ENCODE results near the gene EMC7. TPM values are rescaled to one million over a fixed set of nuclear protein-coding genes. Genes with fewer than 3 reads are reported as not detected.

The EMC7 gene
- total RNA-seq, 3 donors from 2014 or later = 35.0 to 47.5 (median 44.6) TPM

DNA sequence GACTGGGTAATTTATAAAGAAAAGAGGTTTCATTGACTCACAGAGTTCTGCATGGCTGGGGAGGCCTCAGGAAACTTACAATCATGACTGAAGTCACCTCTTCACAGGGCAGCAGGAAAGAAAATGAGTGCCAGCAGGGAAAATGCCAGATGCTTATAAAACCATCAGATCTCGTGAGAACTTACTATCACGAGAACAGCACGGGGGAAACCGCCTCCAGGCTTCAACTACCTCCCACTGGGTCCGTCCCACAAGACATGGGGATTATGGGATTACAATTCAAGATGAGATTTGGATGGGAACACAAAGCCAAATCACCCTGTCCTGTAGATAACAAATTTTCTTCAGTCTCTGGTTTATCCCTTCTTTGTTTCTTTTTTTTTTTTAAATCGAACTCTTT, 31.7 kb downstream of the EMC7 start:
- intact Hi-C loops (cut with DNase I; ENCODE audit: low total_unique reads) = no loop called here
- H3K9me3 ChIP-seq = no peaks in the 10 kb centered on the region

DNA sequence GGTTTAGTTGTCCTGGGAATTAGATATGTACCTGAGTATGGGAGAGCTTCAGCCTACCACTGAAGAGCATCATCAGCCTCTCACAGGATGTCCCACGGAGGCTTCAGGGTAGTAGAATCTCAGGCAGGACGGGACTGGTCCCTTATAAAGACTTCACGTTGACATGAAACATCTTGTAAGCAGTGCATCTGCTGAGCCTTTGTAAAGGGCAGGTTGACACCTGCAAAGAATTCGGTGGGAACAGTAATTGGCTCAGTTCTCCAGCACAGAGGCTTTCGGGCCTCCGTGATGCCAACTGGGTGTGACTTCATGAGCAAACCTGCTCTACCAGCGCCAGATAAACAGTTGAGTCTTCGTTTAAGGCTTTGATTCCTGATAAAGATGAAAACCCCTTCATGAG, 35.7 kb downstream of the EMC7 start:
- H3K4me3 ChIP-seq = no peak overlapping the region
- intact Hi-C loops (cut with DNase I; ENCODE audit: low total_unique reads) = no loop called here

More for the DNA sequence above, 31.7 kb downstream of the EMC7 start:
- no peaks in the 10 kb centered on the region for H3K27me3 ChIP-seq
- H3K27ac ChIP-seq = no peak overlapping the region
- no peak overlapping the region for H3K4me3 ChIP-seq
- H3K36me3 ChIP-seq = no peaks in the 10 kb centered on the region
- no peak for DNase-seq (ENCODE audit: low spot score in 2 of 2)
- TF ChIP-seq, protein P1, sequence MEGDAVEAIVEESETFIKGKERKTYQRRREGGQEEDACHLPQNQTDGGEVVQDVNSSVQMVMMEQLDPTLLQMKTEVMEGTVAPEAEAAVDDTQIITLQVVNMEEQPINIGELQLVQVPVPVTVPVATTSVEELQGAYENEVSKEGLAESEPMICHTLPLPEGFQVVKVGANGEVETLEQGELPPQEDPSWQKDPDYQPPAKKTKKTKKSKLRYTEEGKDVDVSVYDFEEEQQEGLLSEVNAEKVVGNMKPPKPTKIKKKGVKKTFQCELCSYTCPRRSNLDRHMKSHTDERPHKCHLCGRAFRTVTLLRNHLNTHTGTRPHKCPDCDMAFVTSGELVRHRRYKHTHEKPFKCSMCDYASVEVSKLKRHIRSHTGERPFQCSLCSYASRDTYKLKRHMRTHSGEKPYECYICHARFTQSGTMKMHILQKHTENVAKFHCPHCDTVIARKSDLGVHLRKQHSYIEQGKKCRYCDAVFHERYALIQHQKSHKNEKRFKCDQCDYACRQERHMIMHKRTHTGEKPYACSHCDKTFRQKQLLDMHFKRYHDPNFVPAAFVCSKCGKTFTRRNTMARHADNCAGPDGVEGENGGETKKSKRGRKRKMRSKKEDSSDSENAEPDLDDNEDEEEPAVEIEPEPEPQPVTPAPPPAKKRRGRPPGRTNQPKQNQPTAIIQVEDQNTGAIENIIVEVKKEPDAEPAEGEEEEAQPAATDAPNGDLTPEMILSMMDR (IDR thresholded peaks at IDR 0.05) = no peak
- TF ChIP-seq POLR2AphosphoS5 (IDR thresholded peaks at IDR 0.05) (no peak), POLR2A (IDR thresholded peaks at IDR 0.05) (no peak)
- H3K4me1 ChIP-seq = no peaks in the 10 kb centered on the region

DNA sequence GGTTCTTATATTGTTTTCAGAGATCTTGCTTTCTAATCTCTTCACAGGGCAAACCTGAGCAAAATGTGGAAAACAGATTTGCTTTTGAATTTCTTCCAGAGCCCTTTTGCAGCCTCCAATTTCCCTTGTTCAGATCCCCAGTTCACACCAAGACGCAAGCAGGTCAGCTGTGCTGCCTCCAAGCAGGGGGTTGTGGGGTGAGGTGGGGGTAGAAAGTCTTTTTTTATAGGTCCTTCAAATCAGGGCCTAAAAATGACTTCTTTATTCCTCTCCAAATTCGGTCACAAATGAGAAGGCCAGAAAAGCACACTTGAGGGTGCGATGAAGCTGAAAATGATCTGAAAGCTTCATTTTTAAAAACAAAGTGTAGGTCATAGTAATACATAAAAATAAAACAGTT, 36.4 kb downstream of the EMC7 start:
- Histone ChIP-seq H3K36me3 (no peaks in the 10 kb centered on the region), H3K4me1 (no peaks in the 10 kb centered on the region), H3K27me3 (no peaks in the 10 kb centered on the region), H3K4me3 (no peak overlapping the region), H3K27ac (peak overlapping the region in 1 of 2 donors; percentile 64), H3K9me3 (no peaks in the 10 kb centered on the region)
- no peak for TF ChIP-seq POLR2A (IDR thresholded peaks at IDR 0.05)
- TF ChIP-seq, protein P1 (IDR thresholded peaks at IDR 0.05) = no peak
- TF ChIP-seq POLR2AphosphoS5 (IDR thresholded peaks at IDR 0.05) = no peak
- intact Hi-C loops (cut with DNase I; ENCODE audit: low total_unique reads) = no loop called here
- no peak for DNase-seq (ENCODE audit: low spot score in 2 of 2)

More for the DNA sequence above, 35.7 kb downstream of the EMC7 start:
- no peak for TF ChIP-seq POLR2A (IDR thresholded peaks at IDR 0.05)
- TF ChIP-seq POLR2AphosphoS5 (IDR thresholded peaks at IDR 0.05) = peak in 1 of 3 donors; percentile 18
- Histone ChIP-seq H3K4me1 (no peaks in the 10 kb centered on the region), H3K27me3 (no peaks in the 10 kb centered on the region), H3K9me3 (no peaks in the 10 kb centered on the region), H3K36me3 (no peaks in the 10 kb centered on the region), H3K27ac (peak overlapping the region; percentile 63 to 64)
- DNase-seq (ENCODE audit: low spot score in 2 of 2) = peak in 1 of 2 donors; percentile 78

DNA sequence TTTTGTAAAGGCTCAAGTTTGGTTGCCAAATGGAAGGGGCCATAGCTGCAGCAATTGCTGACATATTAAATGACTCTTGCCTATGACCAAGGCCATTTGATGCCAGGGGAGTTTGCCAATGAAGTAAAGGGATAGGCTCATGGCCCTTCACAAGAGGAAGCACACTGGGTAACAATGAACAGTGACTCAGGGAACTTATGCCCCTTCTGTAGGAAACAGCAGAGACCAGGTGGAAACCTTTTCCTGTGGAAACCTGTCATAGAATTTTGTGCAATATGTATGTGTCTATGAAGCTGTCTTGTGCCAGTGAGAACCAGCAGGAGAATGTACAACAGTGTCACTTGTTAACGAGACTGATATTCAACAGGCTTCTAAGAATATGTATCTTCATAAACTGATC, 37.2 kb downstream of the EMC7 start:
- Histone ChIP-seq H3K36me3 (no peaks in the 10 kb centered on the region), H3K4me1 (no peaks in the 10 kb centered on the region), H3K9me3 (no peaks in the 10 kb centered on the region), H3K4me3 (no peak overlapping the region), H3K27ac (no peak overlapping the region), H3K27me3 (no peaks in the 10 kb centered on the region)
- TF ChIP-seq POLR2A (IDR thresholded peaks at IDR 0.05) (no peak), POLR2AphosphoS5 (IDR thresholded peaks at IDR 0.05) (no peak)
- TF ChIP-seq, protein P1 (IDR thresholded peaks at IDR 0.05) = no peak
- DNase-seq (ENCODE audit: low spot score in 2 of 2) = no peak
- intact Hi-C loops (cut with DNase I; ENCODE audit: low total_unique reads) = no loop called here

DNA sequence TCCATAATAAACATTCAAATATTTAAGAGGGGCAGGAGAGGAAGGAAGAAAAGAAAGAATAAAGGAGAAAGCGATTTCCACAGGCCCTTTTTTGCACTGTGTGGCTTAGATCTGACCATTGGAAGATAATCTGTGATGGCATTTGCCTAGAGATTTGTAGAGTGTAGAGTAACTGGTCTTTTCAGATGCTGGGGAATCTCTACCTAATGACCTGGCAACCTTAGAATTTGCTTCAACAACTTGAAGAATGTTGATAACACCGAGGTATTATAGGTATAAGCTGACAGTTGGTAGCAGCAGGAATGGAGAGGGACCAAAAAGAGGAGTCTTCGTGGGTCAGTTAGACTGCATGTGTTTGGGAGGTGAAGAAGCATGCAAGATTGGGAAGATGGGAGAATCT, 41.7 kb downstream of the EMC7 start:
- Histone ChIP-seq H3K27me3 (no peaks in the 10 kb centered on the region), H3K36me3 (no peaks in the 10 kb centered on the region), H3K4me1 (no peaks in the 10 kb centered on the region), H3K27ac (no peak overlapping the region), H3K4me3 (no peak overlapping the region), H3K9me3 (no peaks in the 10 kb centered on the region)
- TF ChIP-seq, protein P1 (IDR thresholded peaks at IDR 0.05) = no peak
- TF ChIP-seq POLR2AphosphoS5 (IDR thresholded peaks at IDR 0.05) = no peak
- no peak for TF ChIP-seq POLR2A (IDR thresholded peaks at IDR 0.05)
- intact Hi-C loops (cut with DNase I; ENCODE audit: low total_unique reads) = no loop called here
- no peak for DNase-seq (ENCODE audit: low spot score in 2 of 2)

DNA sequence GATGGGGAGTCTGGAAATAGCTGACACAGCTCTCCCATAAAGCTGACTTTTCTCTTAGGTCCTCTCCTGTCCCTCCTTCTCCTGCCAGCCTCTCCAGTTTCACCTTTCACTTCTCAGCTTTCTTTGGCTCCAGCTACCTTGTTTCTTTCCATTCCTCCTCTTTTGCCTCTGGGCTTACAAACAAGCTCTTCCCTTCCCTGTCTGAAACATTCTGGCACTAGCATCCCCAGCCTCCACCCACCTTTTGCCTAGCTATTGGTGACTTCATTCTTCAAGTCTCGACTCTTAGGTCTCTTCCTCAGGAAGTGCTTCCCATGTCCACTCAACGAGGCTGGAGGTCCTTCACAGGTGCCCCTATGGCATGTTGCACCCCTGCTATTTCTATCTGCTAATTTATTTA, 42.2 kb downstream of the EMC7 start:
- TF ChIP-seq POLR2A (IDR thresholded peaks at IDR 0.05) (no peak), POLR2AphosphoS5 (IDR thresholded peaks at IDR 0.05) (no peak)
- TF ChIP-seq, protein P1 (IDR thresholded peaks at IDR 0.05) = no peak
- Histone ChIP-seq H3K9me3 (no peaks in the 10 kb centered on the region), H3K4me1 (no peaks in the 10 kb centered on the region), H3K27ac (no peak overlapping the region), H3K36me3 (no peaks in the 10 kb centered on the region), H3K4me3 (no peak overlapping the region), H3K27me3 (no peaks in the 10 kb centered on the region)
- intact Hi-C loops (cut with DNase I; ENCODE audit: low total_unique reads) = no loop called here
- DNase-seq (ENCODE audit: low spot score in 2 of 2) = no peak
